GM19099 (cell line): ENCODE data around the gene GLI3.

Experiments
- POLR2A ChIP-seq: IDR thresholded peaks from 3 replicates; pipeline ENCODE4 v1.6.1; 2011; ENCODE audit warnings: low read depth; ENCODE audit not compliant: insufficient read length; ENCODE audit errors: extremely low read depth

The GLI3 gene

GRCh38 chr7:42022791-42023190 is 214.2 kb downstream of the GLI3 start:
- no peak for TF ChIP-seq POLR2A

GRCh38 chr7:42022056-42022455 is 215.0 kb downstream of the GLI3 start:
- no peak for TF ChIP-seq POLR2A

GRCh38 chr7:42021631-42022030 is 215.4 kb downstream of the GLI3 start:
- no peak for TF ChIP-seq POLR2A

GRCh38 chr7:42020061-42020460 is 216.9 kb downstream of the GLI3 start:
- TF ChIP-seq POLR2A = no peak

- no peak for TF ChIP-seq POLR2A
Observed at GRCh38 chr7:42017349-42017986, 219.5 kb downstream of the GLI3 start.

GRCh38 chr7:42016517-42016916 is 220.5 kb downstream of the GLI3 start:
- no peak for TF ChIP-seq POLR2A

GRCh38 chr7:42014625-42015618 is 222.1 kb downstream of the GLI3 start:
- TF ChIP-seq POLR2A = no peak

GRCh38 chr7:42012786-42013360 is 224.1 kb downstream of the GLI3 start:
- TF ChIP-seq POLR2A = no peak

GRCh38 chr7:42012313-42012712 is 224.7 kb downstream of the GLI3 start:
- no peak for TF ChIP-seq POLR2A

GRCh38 chr7:42011846-42012245 is 225.2 kb downstream of the GLI3 start:
- no peak for TF ChIP-seq POLR2A

GRCh38 chr7:42010751-42011150 is 226.3 kb downstream of the GLI3 start:
- TF ChIP-seq POLR2A = no peak

- no peak for TF ChIP-seq POLR2A
Observed at GRCh38 chr7:42006801-42007513, 230.1 kb downstream of the GLI3 start.

- no peak for TF ChIP-seq POLR2A
Observed at GRCh38 chr7:42002654-42003053, 234.4 kb downstream of the GLI3 start.

GRCh38 chr7:41999736-42000283 is 237.2 kb downstream of the GLI3 start:
- no peak for TF ChIP-seq POLR2A

- no peak for TF ChIP-seq POLR2A
Observed at GRCh38 chr7:41998041-41998440, 239.0 kb downstream of the GLI3 start.
